ENCODE data around the gene MMAB. TPM values are rescaled to one million over a fixed set of nuclear protein-coding genes. Genes with fewer than 3 reads are reported as not detected.

The MMAB gene
- polyA plus RNA-seq, 3 donors = 31.4 to 52.3 (median 37.1) TPM

GRCh38 chr12:109532721-109533486, 40.4 kb downstream of the MMAB start:
- 84 to 93% (median 92%) methylated on average over 24 of the region's 24 CpGs for WGBS, 3 donors
- no peak overlapping the region for H3K27ac ChIP-seq (ENCODE audit: low read depth, low read length)

GRCh38 chr12:109531411-109531810, 41.9 kb downstream of the MMAB start:
- 52 to 77% (median 59%) methylated on average over 2 of the region's 2 CpGs for WGBS, 3 donors
- no peak overlapping the region for H3K27ac ChIP-seq (ENCODE audit: low read depth, low read length)

- 84 to 88% (median 85%) methylated on average over 19 of the region's 19 CpGs for WGBS, 3 donors
- no peak overlapping the region for H3K27ac ChIP-seq (ENCODE audit: low read depth, low read length)
Measured at GRCh38 chr12:109529691-109530640, 43.3 kb downstream of the MMAB start.

GRCh38 chr12:109527489-109528123, 45.7 kb downstream of the MMAB start:
- WGBS, 3 donors = 81 to 91% (median 90%) methylated on average over 8 of the region's 8 CpGs
- H3K27ac ChIP-seq (ENCODE audit: low read depth, low read length) = no peak overlapping the region

GRCh38 chr12:109525279-109525585, 48.1 kb downstream of the MMAB start:
- no peak overlapping the region for H3K27ac ChIP-seq (ENCODE audit: low read depth, low read length)
- 85 to 95% (median 86%) methylated on average over 3 of the region's 3 CpGs for WGBS, 3 donors

- WGBS, 3 donors = 83 to 93% (median 92%) methylated on average over 26 of the region's 26 CpGs
- H3K27ac ChIP-seq (ENCODE audit: low read depth, low read length) = no peak overlapping the region
Measured at GRCh38 chr12:109524466-109525278, 48.6 kb downstream of the MMAB start.

GRCh38 chr12:109523504-109523903, 49.8 kb downstream of the MMAB start:
- H3K27ac ChIP-seq (ENCODE audit: low read depth, low read length) = no peak overlapping the region
- WGBS, 3 donors = 87 to 93% (median 92%) methylated on average over 5 of the region's 5 CpGs

GRCh38 chr12:109523071-109523470, 50.2 kb downstream of the MMAB start:
- WGBS, 3 donors = 78 to 85% (median 83%) methylated on average over 10 of the region's 10 CpGs
- no peak overlapping the region for H3K27ac ChIP-seq (ENCODE audit: low read depth, low read length)

GRCh38 chr12:109521831-109522230, 51.5 kb downstream of the MMAB start:
- WGBS, 3 donors = 80 to 86% (median 84%) methylated on average over 10 of the region's 10 CpGs
- no peak overlapping the region for H3K27ac ChIP-seq (ENCODE audit: low read depth, low read length)

GRCh38 chr12:109519787-109520186, 53.5 kb downstream of the MMAB start:
- WGBS, 3 donors = 75 to 85% (median 84%) methylated on average over 6 of the region's 6 CpGs
- H3K27ac ChIP-seq (ENCODE audit: low read depth, low read length) = no peak overlapping the region

- 46 to 66% (median 60%) methylated on average over 11 of the region's 11 CpGs for WGBS, 3 donors
- no peak overlapping the region for H3K27ac ChIP-seq (ENCODE audit: low read depth, low read length)
Measured at GRCh38 chr12:109518820-109519665, 54.3 kb downstream of the MMAB start.

GRCh38 chr12:109517619-109518018, 55.7 kb downstream of the MMAB start:
- no peak overlapping the region for H3K27ac ChIP-seq (ENCODE audit: low read depth, low read length)
- WGBS, 3 donors = 71 to 79% (median 76%) methylated on average over 6 of the region's 6 CpGs

- WGBS, 3 donors = 84 to 94% (median 94%) methylated on average over 4 of the region's 4 CpGs
- no peak overlapping the region for H3K27ac ChIP-seq (ENCODE audit: low read depth, low read length)
Measured at GRCh38 chr12:109513977-109514376, 59.3 kb downstream of the MMAB start.

GRCh38 chr12:109513051-109513450, 60.3 kb downstream of the MMAB start:
- no peak overlapping the region for H3K27ac ChIP-seq (ENCODE audit: low read depth, low read length)
- 72 to 82% (median 75%) methylated on average over 8 of the region's 8 CpGs for WGBS, 3 donors

GRCh38 chr12:109512608-109513007, 60.7 kb downstream of the MMAB start:
- no peak overlapping the region for H3K27ac ChIP-seq (ENCODE audit: low read depth, low read length)
- 72 to 83% (median 80%) methylated on average over 1 of the region's 1 CpG for WGBS, 3 donors

- 80 to 92% (median 85%) methylated on average over 15 of the region's 15 CpGs for WGBS, 3 donors
Measured at GRCh38 chr12:109510196-109510595, 63.1 kb downstream of the MMAB start.

GRCh38 chr12:109504068-109504467, 69.2 kb downstream of the MMAB start:
- no peak overlapping the region for H3K27ac ChIP-seq (ENCODE audit: low read depth, low read length)
- WGBS, 3 donors = 50 to 82% (median 76%) methylated on average over 1 of the region's 1 CpG

More at GRCh38 chr12:109510196-109510595, 63.1 kb downstream of the MMAB start:
- no peak overlapping the region for H3K27ac ChIP-seq (ENCODE audit: low read depth, low read length)

Measured in adipose tissue (tissue), 3 donors.